H9 (cell line): Measurements from ENCODE around the gene GLOD4. TPM values are rescaled to one million over a fixed set of nuclear protein-coding genes. Genes with fewer than 3 reads are reported as not detected.

ENCODE experiments used
- DNase-seq: peaks from one replicate; pipeline ENCODE4 v3.0.0-alpha.2; 2017
- H2AFZ ChIP-seq: one replicate; pipeline ENCODE4 v1.6.1; 2013; ENCODE audit warnings: mild to moderate bottlenecking, low read length, control low read depth, moderate library complexity
- H2AK5ac ChIP-seq: 2 replicates; pipeline ENCODE4 v1.6.1; 2013; ENCODE audit warnings: low read length, control low read depth, mixed read lengths; ENCODE audit not compliant: insufficient read length
- H2BK120ac ChIP-seq: one replicate; pipeline ENCODE4 v1.6.1; 2013; ENCODE audit warnings: low read depth, mild to moderate bottlenecking, low read length, control low read depth, inconsistent platforms; ENCODE audit not compliant: poor library complexity, severe bottlenecking
- H2BK12ac ChIP-seq: 2 replicates; pipeline ENCODE4 v1.6.1; 2013; ENCODE audit warnings: low read length, control low read depth, mixed read lengths, low read depth; ENCODE audit not compliant: insufficient read length
- H2BK15ac ChIP-seq: 2 replicates; pipeline ENCODE4 v1.6.1; 2013; ENCODE audit warnings: low read depth, low read length, control low read depth
- H2BK20ac ChIP-seq: one replicate; pipeline ENCODE4 v1.6.1; 2013; ENCODE audit warnings: low read depth, mild to moderate bottlenecking, low read length, control low read depth, inconsistent platforms; ENCODE audit not compliant: poor library complexity, severe bottlenecking
- H2BK5ac ChIP-seq: 2 replicates; pipeline ENCODE4 v1.6.1; 2013; ENCODE audit warnings: low read length, control low read depth, mixed read lengths; ENCODE audit not compliant: insufficient read length
- H3K14ac ChIP-seq: 2 replicates; pipeline ENCODE4 v1.6.1; 2013; ENCODE audit warnings: low read length, control low read depth; ENCODE audit not compliant: insufficient read depth
- H3K18ac ChIP-seq: 2 replicates; pipeline ENCODE4 v1.6.1; 2013; ENCODE audit warnings: low read depth, mild to moderate bottlenecking, mixed read lengths, low read length, control low read depth; ENCODE audit not compliant: insufficient read length
- H3K23ac ChIP-seq: 2 replicates; pipeline ENCODE4 v1.6.1; 2013; ENCODE audit warnings: low read length, control low read depth, mixed read lengths, low read depth; ENCODE audit not compliant: insufficient read length
- H3K23me2 ChIP-seq: 2 replicates; pipeline ENCODE4 v1.6.1; 2013; ENCODE audit warnings: low read depth, mild to moderate bottlenecking, mixed read lengths, low read length, control low read depth; ENCODE audit not compliant: insufficient read length, poor library complexity, severe bottlenecking
- H3K27ac ChIP-seq: 2 replicates; pipeline ENCODE4 v1.5.1; 2013; ENCODE audit warnings: low read length, control low read depth, mixed read lengths, low read depth; ENCODE audit not compliant: insufficient read length
- H3K27me3 ChIP-seq: 2 replicates; pipeline ENCODE4 v1.6.1; 2013; ENCODE audit warnings: low read length, control low read depth, inconsistent platforms; ENCODE audit not compliant: insufficient read depth
- H3K4ac ChIP-seq: 2 replicates; pipeline ENCODE4 v1.6.1; 2013; ENCODE audit warnings: low read depth, mild to moderate bottlenecking, control low read depth, inconsistent platforms, low read length, moderate library complexity
- H3K4me1 ChIP-seq: 2 replicates; pipeline ENCODE4 v1.6.1; 2013; ENCODE audit warnings: low read length, control low read depth, inconsistent platforms; ENCODE audit not compliant: insufficient read depth
- H3K4me2 ChIP-seq: 2 replicates; pipeline ENCODE4 v1.6.1; 2013; ENCODE audit warnings: low read length, control low read depth, mixed read lengths; ENCODE audit not compliant: insufficient read length, insufficient read depth
- H3K56ac ChIP-seq: 2 replicates; pipeline ENCODE4 v1.6.1; 2013; ENCODE audit warnings: low read depth, mild to moderate bottlenecking, mixed read lengths, low read length, control low read depth; ENCODE audit not compliant: insufficient read length
- H3K79me1 ChIP-seq: 2 replicates; pipeline ENCODE4 v1.6.1; 2013; ENCODE audit warnings: low read depth, mild to moderate bottlenecking, moderate library complexity, low read length, control low read depth, inconsistent platforms; ENCODE audit not compliant: insufficient read depth, poor library complexity, severe bottlenecking
- H3K79me2 ChIP-seq: 2 replicates; pipeline ENCODE4 v1.6.1; 2013; ENCODE audit warnings: low read length, control low read depth, inconsistent platforms; ENCODE audit not compliant: insufficient read depth
- H3K9ac ChIP-seq: 2 replicates; pipeline ENCODE4 v1.6.1; 2013; ENCODE audit warnings: low read length, control low read depth, mixed read lengths; ENCODE audit not compliant: insufficient read length; ENCODE audit errors: extremely low read depth
- H3K9me3 ChIP-seq: one replicate; pipeline ENCODE4 v1.6.1; 2013; ENCODE audit warnings: low read depth, low read length, inconsistent platforms; ENCODE audit not compliant: control insufficient read depth
- H3T11ph ChIP-seq: one replicate; pipeline ENCODE4 v1.6.1; 2013; ENCODE audit warnings: mild to moderate bottlenecking, low read length, control low read depth, inconsistent platforms
- H4K20me1 ChIP-seq: one replicate; pipeline ENCODE4 v1.6.1; 2013; ENCODE audit not compliant: control insufficient read depth, insufficient read length, insufficient read depth
- H4K5ac ChIP-seq: 2 replicates; pipeline ENCODE4 v1.6.1; 2013; ENCODE audit warnings: low read depth, mild to moderate bottlenecking, mixed read lengths, low read length, control low read depth; ENCODE audit not compliant: insufficient read length
- H4K8ac ChIP-seq: replicated peaks from 2 replicates; pipeline ENCODE4 v1.6.1; 2013; ENCODE audit warnings: low read length, control low read depth, mixed read lengths, low read depth; ENCODE audit not compliant: insufficient read length
- H4K91ac ChIP-seq: 2 replicates; pipeline ENCODE4 v1.6.1; 2013; ENCODE audit warnings: low read depth, mild to moderate bottlenecking, moderate library complexity, mixed read lengths, low read length, control low read depth; ENCODE audit not compliant: insufficient read length
- H3K27ac Mint-ChIP-seq, 3 experiments: 2 replicates in 2 of 3; 3 replicates in 1 of 3; pipeline ENCODE4 v1.8.0; 2020 to 2021; ENCODE audit warnings: mixed read lengths in 3 of 3, mild to moderate bottlenecking in 1 of 3, moderate library complexity in 1 of 3
- H3K27me3 Mint-ChIP-seq: 2 replicates; pipeline ENCODE4 v1.8.0; 2021; ENCODE audit warnings: low read depth, mild to moderate bottlenecking, moderate library complexity, mixed read lengths
- H3K36me3 Mint-ChIP-seq, 3 experiments: 2 replicates in 2 of 3; 3 replicates in 1 of 3; pipeline ENCODE4 v1.8.0; 2020 to 2021; ENCODE audit warnings: low read depth in 3 of 3, mixed read lengths in 3 of 3; ENCODE audit not compliant: insufficient read depth in 1 of 3
- H3K4me1 Mint-ChIP-seq, 2 experiments: 2 replicates each; pipeline ENCODE4 v1.8.0; 2020; ENCODE audit warnings: mixed read lengths in 2 of 2
- H3K4me3 Mint-ChIP-seq, 2 experiments: 2 replicates in 1 of 2; 3 replicates in 1 of 2; pipeline ENCODE4 v1.8.0; 2020 to 2021; ENCODE audit warnings: mild to moderate bottlenecking in 2 of 2, mixed read lengths in 2 of 2, moderate library complexity in 1 of 2
- H3K9me3 Mint-ChIP-seq, 2 experiments: 2 replicates in 1 of 2; 3 replicates in 1 of 2; pipeline ENCODE4 v1.8.0; 2020; ENCODE audit warnings: mild to moderate bottlenecking in 2 of 2, mixed read lengths in 2 of 2, moderate library complexity in 1 of 2
- CTCF ChIP-seq: fragments of 200-600 bp; sonication (generic); conservative IDR thresholded peaks from 3 replicates; pipeline ENCODE4 v1.8.0; 2021; ENCODE audit warnings: antibody characterized with exemption, mild to moderate bottlenecking
- WGBS: extraction: QIAGEN DNeasy Blood & Tissue Kit; methylation state at CpG from one replicate; pipeline ENCODE4 v1.1.7; 2013; ENCODE audit warnings: missing lambda C conversion rate, low lambda C conversion rate, mixed read lengths; ENCODE audit not compliant: insufficient read length; ENCODE audit errors: extremely low coverage; 5-methylcytosine and 5-hydroxymethylcytosine counted together
- total RNA-seq: library from RNA; stranded (reverse); gene quantifications from 2 replicates; pipeline ENCODE4 v1.2.1, GENCODE V29; 2021

GLOD4 gene
- total RNA-seq, 1 experiment from 2014 or later, result 106 TPM

DNA sequence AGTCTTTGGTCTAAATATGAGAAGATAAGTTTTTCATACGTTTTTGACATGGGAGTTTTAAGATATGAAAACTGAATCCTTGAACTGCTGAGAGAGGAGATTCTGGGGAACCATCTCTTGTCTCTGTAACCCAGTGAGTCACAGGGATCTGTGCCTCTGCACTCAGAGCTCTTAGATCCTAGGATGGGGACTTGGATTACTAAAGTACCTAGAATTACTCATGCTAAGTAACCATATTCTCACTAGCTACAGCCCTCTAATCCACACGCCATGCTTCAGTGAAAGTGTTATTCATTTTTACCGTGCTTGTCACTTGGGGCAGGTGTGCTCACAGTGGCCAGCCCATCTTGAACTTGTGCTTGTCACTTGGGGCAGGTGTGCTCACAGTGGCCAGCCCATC lies 2.1 kb upstream of the GLOD4 start:
- H3K27ac Mint-ChIP-seq, result no peak overlapping the region
- Histone ChIP-seq H2BK5ac (no peak overlapping the region), H3K23me2 (peaks cover 13% of the 10 kb centered on the region), H3K4me2 (no peak overlapping the region), H3K79me1 (peaks cover 12% of the 10 kb centered on the region), H4K91ac (no peak overlapping the region), H2BK20ac (no peak overlapping the region), H2BK120ac (no peak overlapping the region), H3K27me3 (no peaks in the 10 kb centered on the region), H3K79me2 (peaks cover 18% of the 10 kb centered on the region; the same call in 1 of the 2 replicates), H3K56ac (no peak overlapping the region), H2AFZ (no peak overlapping the region), H2BK15ac (no peak overlapping the region), H3K23ac (no peak overlapping the region), H3K9ac (no peak overlapping the region), H3K18ac (no peak overlapping the region), H4K8ac (no peak overlapping the region), H3T11ph (no peak overlapping the region), H3K4me1 (peaks cover 2% of the 10 kb centered on the region), H4K5ac (no peak overlapping the region), H4K20me1 (no peaks in the 10 kb centered on the region), H3K27ac (no peak overlapping the region), H2BK12ac (no peak overlapping the region), H3K4ac (no peak overlapping the region), H3K9me3 (no peaks in the 10 kb centered on the region), H3K14ac (no peak overlapping the region), H2AK5ac (no peak overlapping the region)
- TF ChIP-seq CTCF, result no peak
- H3K27me3 Mint-ChIP-seq, result no peaks in the 10 kb centered on the region
- no peaks in the 10 kb centered on the region; a peak in 1 of 5 replicates for H3K9me3 Mint-ChIP-seq
- H3K4me1 Mint-ChIP-seq, result peaks cover 12 to 22% of the 10 kb centered on the region in 2 experiments
- peaks cover 9 to 42% (median 35%) of the 10 kb centered on the region in 3 experiments for H3K36me3 Mint-ChIP-seq
- WGBS, result no CpG with 5 or more reads among the region's 3 CpGs
- DNase-seq, result no peak
- H3K4me3 Mint-ChIP-seq, result peak overlapping the region; percentile 2 to 97; a peak in 4 of 5 replicates
